Activated CD8-positive, alpha-beta memory T cell treated with anti-CD3 and anti-CD28 coated beads, Interleukin-2, amount 50 U/mL, for 24 hours (primary cell): ENCODE data around the gene RAB3IL1.

Experiments
- DNase-seq: peaks from one replicate; pipeline ENCODE4 v3.0.0-alpha.2; 2020; ENCODE audit errors: extremely low read depth

Gene RAB3IL1

GRCh38 chr11:61905067-61905696 lies 12.2 kb downstream of the RAB3IL1 start:
- no peak for DNase-seq

- DNase-seq, result no peak
Measured at GRCh38 chr11:61904539-61905048, 12.8 kb downstream of the RAB3IL1 start.

DNA sequence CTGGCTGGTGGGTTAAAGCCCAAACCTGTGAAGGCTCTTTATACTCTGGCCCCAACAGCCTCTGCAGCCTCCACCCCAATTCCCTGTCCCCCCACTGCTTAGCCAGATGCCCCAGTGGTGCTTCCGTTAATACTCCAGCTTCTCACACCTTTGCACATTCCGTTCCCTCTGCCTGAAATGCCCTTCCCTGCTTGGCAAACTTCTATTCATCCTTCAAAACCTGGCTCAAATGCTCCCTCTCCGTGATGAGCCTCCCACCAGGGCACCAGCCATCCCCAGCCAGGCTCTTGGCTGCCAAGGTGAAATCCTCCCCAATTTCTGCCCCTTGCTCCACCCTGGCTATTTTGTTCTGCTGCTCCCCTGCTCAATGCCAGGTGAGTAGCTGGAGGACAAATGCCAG lies 13.5 kb downstream of the RAB3IL1 start:
- DNase-seq, result no peak

DNA sequence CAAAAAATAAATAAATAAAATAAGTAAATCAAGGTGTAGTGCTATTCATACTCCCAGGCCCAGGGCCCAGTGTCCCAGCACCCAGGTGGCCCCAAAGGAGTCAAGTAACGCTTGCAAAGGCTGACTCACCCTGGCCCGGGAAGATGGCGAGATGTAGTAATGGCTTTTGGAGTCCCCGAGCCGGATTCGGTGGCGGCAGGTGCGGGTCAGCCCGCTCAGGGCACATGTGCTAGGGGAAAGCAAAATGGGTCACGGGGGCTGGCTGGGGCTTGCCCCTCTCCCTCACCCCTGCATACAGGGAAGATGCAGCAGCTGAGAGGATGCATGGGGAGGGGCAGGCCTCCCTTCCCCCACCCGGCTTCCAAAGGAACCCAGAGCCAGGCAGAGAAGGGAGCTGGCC lies 15.1 kb downstream of the RAB3IL1 start:
- DNase-seq, result no peak

DNA sequence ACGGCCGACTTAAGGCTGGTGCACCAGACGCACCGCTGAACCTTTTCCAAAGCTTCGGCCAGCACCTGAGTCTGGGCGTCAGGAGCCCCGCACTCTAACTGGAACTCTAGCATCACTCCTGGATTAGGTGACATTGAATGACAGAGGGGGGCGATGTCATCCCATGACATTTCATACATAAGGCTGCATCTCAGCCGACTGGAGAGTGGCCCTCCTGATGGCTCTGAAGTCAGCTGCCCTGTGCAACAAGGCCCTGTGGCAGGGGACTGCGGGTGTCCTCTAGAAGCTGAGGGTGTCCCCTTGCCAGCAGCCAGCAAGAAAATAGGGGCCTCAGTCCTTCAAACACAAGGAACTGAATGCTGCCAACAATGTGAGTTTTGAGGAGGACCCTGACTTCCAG lies 16.0 kb downstream of the RAB3IL1 start:
- no peak for DNase-seq

DNA sequence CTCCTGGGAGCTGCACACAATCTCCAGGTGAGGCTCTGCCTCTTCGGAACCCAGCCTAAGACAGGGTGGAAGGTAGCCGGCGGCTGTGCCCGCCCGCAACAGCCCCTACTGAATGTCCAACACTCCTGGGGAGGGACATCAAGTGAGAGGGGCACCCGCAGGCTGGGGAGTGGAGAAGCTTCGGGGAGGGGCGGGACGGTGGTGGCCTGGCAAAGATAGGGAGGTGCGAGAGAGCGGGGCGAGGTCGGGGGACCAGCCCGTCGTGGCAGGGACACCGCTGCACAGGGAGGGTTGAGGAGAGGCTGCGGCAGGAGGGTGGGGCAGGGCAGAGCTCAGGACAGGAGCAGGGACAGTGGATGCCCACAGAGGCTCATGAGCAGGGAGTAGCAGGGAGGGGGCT lies 17.1 kb downstream of the RAB3IL1 start:
- no peak for DNase-seq

DNA sequence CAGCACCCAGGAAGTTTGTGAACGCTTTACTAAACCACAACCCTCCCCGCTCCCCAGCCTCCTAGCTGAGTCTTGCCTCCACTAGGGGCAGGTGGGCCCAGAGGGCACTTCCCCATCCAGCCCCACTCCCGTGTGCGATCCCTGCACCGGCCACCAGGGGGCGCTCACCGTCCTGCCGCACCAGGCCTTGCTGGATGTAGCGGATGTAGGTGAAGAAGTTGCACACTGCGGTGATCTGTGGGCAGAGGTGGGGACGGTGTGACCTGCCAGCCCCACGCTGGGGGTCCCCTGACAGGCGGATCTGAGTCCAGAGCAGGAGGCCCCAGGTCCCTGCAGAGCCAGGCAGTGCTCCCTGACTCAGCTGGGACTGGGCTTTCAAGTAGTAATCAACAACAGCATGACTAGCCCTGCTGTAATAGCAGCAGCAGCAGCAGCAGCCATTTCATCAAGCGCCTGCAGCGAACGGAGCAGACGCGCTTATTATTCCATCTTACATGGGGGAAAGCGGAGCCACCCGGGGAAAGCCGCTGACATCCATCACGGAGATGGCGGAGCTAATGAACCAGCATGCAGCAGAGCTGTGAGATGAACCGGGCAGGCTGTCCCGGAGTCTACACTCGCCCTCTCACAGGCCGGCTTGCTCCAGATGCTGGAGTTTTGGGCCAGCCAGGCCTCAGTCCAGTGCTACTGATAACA lies 18.1 kb downstream of the RAB3IL1 start:
- peak; percentile 76 for DNase-seq

DNA sequence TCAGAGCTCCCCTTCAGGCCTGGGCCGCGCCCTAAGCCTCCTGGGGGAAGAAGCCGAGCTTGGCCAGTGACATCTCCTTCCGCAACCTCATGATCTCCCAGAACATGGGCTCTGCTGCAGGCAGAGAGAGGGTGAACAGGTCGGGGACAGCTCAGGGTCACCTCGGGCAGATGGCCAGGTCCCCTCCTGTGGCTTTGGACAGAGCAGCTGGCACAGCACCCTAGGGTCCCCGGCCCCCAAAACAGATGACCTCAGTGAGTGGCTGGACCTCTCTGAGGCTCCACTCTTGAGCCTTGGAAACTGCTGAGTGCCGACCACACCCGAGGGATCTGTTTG lies 19.2 kb downstream of the RAB3IL1 start:
- no peak for DNase-seq

DNA sequence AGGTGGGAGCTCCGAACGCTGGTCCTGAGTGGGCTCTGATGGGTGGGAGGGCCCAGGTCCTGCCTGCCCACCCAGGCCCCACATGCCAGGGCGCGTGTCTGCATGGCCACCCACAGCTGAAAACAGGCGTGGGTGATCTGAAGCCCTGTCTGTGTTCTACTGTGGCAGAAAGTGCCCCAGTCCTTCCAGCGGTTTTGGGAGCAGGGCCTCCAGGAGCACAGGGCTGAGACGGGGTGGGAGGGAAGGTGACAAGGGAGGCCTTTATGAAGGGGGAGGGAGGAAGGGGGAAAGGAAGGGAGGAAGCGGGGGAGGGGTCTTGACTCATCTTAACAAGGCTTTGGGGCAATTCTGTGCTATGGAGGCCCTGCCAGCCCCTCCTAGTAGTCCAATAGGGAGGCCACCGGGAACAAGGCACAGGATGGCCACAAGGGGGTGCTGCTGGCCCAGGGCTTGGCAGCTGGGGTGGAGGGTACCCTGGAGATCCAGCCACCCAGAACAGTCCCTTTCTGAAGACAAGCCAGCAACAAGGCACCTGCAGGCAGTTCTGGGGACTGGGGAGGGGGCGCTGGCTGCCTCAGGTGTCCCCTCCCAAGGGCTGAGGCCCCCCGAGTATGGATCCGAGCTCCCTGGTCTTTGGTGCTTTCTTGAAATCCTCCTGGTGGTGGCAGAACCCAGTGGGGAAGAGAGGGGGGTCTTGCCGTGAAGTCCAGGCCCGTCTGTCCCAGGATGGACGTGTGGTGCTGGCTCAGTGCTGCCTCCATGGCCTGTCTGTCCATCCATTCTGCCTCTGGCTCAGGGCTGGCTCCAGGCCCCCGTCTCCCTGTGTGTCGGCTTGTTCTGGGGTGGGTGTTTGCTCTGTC lies 19.7 kb downstream of the RAB3IL1 start:
- peak; percentile 56 for DNase-seq

DNA sequence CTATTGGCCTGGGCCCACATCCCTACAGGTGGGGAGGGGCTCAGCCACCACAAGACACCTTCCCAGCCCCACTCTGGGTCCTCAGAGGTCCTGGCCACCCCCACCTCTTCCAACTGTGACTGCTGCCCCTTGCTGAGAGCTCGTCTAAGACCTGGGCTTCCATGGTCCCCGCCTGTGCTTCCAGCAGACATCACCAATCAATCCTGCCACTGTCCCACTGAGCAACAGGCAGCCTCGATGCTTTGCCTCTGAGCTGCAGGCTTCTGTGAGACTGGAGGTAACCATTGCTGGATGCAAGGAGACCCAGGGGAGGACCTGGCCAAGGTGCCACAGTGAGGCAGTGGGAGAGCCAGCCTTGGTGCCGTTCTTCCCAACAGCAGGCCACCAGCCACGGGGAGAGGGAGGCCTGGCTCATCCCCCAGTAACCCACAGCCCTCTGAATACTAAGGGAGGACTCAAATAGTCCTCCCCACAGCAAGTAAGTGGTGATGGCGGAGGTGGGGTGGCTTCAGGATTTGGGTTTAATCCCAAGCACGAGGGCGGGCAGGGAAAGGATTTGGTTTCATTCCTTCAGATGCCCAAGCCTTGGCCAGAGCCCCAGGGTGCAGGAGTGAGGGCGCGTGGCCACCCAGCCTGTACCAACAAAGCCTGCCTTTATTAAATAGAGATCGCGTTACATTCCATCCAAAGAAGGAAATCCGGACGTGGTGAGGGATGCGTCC lies 20.5 kb downstream of the RAB3IL1 start:
- no peak for DNase-seq

DNA sequence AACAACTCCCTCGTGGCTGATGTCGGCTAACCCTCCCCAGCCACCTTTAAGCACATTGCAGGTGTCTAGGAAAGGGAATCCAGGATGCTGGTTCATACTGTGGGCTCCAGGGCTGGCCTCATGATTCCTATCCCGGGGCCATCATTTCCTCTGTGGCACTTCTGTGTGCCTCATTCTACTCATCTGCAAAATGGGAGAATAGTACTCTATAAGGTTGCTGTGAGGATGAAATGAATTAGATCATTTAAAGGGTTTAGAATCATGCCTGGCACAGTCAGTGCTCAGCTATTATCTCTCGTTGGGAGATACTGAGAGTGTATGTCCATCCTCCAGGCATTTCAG lies 21.7 kb downstream of the RAB3IL1 start:
- no peak for DNase-seq

GRCh38 chr11:61895046-61895717 lies 22.2 kb downstream of the RAB3IL1 start:
- no peak for DNase-seq

GRCh38 chr11:61893981-61894380 lies 23.4 kb downstream of the RAB3IL1 start:
- DNase-seq, result no peak

GRCh38 chr11:61892085-61892370 lies 25.3 kb downstream of the RAB3IL1 start:
- no peak for DNase-seq

DNA sequence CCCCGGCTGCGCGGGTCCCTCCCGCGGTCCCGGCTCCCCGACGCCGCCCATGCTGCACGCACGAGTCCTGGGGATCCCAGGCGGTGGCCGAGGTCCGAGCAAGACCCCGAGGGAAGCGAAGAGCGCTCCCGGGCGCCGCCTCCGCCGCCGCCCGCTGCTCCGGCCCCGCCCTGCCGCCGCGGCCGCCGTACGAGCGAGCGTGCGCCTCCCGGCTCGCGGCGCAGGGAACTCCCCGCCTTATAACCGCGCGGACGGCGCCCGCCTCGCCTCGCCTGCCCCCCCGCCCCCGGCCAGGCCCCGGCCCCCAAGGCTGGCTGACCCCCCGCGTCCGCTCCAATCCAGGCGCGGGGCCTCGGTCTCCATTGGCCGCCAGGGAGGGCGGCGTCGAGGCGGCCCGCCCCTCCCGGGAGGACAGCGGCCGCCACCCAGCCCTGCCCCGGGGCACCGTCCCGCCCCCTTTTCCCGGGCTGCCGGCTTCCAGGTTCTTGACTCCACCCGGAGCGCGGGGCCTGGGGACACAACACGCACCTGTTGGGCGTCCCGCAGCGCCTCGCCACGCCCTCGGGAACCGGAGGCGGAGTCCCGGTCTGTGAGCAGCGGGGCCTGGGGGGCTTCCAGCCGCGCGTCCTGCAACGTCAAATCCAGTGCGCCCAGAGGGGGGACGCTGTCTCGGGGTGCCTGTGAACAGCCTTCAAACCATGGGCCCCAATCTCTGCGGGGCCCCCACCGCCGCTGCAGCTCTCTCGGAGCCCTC lies 25.9 kb downstream of the RAB3IL1 start, which contains the start of gene FADS3:
Gene FADS3, minus strand, starts transcription at position 215 of the 754 bp plus-strand sequence. Its CDS starts 164 bp downstream, at position 51.
- DNase-seq, result no peak

GRCh38 chr11:61890529-61891330 lies 26.6 kb downstream of the RAB3IL1 start:
- no peak for DNase-seq

DNA sequence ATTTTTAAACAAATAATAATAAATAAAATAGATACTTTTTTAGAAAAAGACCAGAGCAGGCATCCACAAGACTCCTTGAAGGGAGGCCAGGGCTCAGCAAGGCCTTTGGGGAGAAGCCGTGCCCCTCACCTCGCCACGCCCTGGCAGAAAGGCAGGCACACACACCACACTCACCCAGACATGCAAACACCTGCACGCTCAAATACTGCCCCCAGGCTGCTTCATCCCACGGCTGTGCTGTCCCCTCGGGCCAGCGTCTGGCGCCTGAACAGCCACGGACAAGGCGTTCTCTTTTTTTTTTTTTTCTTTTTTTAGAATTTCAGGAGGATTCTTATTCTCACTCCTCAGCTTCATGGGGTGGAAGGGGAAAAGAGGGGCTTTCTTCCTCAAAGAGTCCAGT lies 27.5 kb downstream of the RAB3IL1 start:
- DNase-seq, result no peak

DNA sequence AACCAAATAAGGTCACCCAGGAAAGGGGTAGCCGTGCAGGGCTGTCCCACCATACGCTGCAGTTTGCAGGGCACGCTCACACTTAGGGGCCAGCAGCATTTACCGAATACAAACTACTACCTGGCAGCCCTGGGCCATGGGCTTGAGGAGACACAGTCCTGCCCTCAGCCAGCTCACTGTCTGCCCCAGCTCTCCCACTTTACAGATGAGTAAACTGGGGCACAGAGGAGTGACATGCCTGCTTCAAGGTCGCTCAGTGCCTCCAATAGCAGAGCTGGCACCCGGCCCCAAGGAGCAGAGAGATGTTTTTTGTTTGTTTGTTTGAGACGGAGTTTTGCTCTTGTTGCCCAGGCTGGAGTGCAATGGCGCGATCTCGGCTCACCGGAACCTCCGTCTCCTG lies 28.8 kb downstream of the RAB3IL1 start:
- DNase-seq, result no peak

DNA sequence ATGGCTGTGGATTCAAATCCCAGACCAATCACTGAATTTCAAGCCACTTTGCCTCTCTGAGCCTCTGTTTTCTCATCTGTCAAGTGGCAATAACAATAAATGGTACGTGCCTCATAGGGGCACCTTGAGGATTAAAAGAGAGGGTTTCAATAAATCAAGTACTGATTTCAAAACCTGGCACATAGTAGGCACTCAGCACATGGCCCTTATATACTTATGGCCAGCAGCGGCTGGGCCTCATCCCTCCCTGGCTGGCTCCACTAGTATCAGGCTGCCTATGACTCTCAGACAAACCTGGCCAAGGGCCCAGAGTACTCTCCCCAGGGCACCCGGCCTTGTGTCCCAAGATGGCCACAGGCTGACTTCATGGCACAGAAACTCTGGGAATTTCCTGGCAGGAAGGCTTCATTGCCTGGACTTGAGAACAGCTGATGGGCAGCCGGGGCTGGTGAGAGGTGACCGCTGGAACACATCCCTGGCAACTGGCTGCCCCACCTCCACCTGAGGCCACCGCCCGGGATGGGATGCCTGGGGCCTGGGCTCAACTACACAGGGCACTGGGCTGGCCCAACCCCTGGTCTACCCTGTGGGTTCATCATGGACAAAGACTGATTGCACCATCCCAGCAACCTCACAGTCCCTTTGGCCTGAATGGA lies 29.4 kb downstream of the RAB3IL1 start:
- DNase-seq, result no peak

GRCh38 chr11:61886643-61887042 lies 30.7 kb downstream of the RAB3IL1 start:
- no peak for DNase-seq
